Endothelial cell of hepatic sinusoid (primary cell): ENCODE data around the gene HCAR3.
"Not testable (repeated sequence)": the region's sequence is repeated elsewhere in the genome, so short reads cannot be mapped to it uniquely, and the experiment has no call there.

ENCODE experiments used
- in situ Hi-C: cut with HindIII; loops from 2 replicates; pipeline ENCODE4 v1.10.0; 2017; ENCODE audit warnings: low sequenced_read_pairs

HCAR3 gene

GRCh38 chr12:122676015-122676414 is 40.6 kb downstream of the HCAR3 start:
- in situ Hi-C loops: not testable (repeated sequence)

GRCh38 chr12:122672515-122672914 is 44.1 kb downstream of the HCAR3 start:
- in situ Hi-C loops: no loop called here

GRCh38 chr12:122669397-122670070 is 47.1 kb downstream of the HCAR3 start:
- in situ Hi-C loops: no loop called here

GRCh38 chr12:122668268-122668667 is 48.3 kb downstream of the HCAR3 start:
- in situ Hi-C loops: no loop called here

GRCh38 chr12:122665759-122666158 is 50.9 kb downstream of the HCAR3 start:
- in situ Hi-C loops: no loop called here

GRCh38 chr12:122665349-122665748 is 51.3 kb downstream of the HCAR3 start:
- in situ Hi-C loops: no loop called here
